Measurements from ENCODE around the gene TESK2.

TESK2 gene

DNA sequence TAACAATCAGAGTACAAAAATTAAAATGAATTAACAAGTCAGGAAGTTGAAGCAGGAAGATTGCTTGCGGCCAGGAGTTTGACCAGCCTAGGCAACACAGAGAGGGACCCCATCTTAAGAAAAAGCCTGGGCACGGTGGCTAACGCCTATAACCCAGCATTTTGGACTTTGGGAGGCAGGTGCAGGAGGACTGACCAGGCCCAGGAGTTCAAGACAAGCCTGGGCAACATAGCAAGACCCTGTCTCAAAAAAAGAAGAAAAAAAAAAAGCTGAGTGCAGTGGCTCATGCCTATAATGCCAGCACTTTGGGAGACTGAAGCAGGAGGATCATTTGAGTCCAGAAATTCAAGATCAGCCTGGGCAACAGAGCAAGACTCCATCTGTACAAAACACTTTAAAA lies 38.5 kb downstream of the TESK2 start:
- no peak for DNase-seq (ENCODE audit: extremely low read depth, low read depth)
- TF ChIP-seq, protein P1, sequence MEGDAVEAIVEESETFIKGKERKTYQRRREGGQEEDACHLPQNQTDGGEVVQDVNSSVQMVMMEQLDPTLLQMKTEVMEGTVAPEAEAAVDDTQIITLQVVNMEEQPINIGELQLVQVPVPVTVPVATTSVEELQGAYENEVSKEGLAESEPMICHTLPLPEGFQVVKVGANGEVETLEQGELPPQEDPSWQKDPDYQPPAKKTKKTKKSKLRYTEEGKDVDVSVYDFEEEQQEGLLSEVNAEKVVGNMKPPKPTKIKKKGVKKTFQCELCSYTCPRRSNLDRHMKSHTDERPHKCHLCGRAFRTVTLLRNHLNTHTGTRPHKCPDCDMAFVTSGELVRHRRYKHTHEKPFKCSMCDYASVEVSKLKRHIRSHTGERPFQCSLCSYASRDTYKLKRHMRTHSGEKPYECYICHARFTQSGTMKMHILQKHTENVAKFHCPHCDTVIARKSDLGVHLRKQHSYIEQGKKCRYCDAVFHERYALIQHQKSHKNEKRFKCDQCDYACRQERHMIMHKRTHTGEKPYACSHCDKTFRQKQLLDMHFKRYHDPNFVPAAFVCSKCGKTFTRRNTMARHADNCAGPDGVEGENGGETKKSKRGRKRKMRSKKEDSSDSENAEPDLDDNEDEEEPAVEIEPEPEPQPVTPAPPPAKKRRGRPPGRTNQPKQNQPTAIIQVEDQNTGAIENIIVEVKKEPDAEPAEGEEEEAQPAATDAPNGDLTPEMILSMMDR (IDR thresholded peaks at IDR 0.05; ENCODE audit: low read depth, low read length): no peak

DNA sequence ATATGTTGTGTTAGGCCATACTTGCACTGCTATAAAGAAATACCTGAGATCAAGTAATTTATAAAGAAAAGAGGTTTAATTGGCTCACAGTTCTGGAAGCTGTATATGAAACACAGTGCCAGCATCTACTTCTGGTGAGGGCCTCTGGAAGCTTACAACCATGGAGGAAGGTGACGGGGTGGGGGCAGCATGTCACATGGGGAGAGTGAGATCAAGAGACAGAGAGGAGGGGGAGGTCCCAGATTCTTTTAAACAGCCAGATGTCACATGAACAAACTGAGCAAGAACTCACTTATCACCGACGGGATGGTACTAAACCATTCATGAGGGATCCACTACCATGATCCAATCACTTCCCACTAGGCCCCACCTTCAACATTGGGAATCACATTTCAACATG lies 42.6 kb downstream of the TESK2 start:
- TF ChIP-seq, protein P1 (IDR thresholded peaks at IDR 0.05; ENCODE audit: low read depth, low read length): no peak
- DNase-seq (ENCODE audit: extremely low read depth, low read depth): no peak

DNA sequence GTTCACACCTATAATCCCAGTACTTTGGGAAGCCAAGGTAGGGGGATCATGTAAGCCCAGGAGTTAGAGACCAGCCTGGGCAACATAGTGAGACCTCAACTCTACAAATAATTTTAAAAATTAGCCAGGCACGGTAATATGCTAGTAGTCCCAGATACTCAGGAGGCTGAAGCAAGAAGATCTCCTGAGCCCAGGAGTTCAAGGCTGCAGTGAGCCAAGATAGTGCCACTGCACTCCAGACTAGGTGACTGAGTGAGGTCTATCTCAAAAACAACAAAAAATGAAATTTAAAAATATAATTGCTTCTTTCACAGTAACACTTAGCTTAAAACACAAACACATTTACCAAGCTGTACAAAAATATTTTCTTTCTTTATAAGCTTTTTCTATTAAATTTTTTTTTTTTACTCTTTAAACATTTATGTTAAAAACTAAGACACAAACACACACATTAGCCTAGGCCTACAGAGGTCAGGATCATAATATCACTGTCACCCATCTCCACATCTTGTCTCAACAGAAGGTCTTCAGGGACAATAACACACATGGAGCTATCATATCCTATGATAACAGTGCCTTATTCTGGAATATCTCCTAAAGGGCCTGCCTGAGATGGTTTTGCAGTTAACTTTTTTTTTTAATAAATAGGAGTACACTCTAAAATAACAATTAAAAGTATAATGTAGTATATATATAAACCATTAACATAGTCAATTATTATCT lies 43.9 kb downstream of the TESK2 start:
- TF ChIP-seq, protein P1 (IDR thresholded peaks at IDR 0.05; ENCODE audit: low read depth, low read length): no peak
- no peak for DNase-seq (ENCODE audit: extremely low read depth, low read depth)

DNA sequence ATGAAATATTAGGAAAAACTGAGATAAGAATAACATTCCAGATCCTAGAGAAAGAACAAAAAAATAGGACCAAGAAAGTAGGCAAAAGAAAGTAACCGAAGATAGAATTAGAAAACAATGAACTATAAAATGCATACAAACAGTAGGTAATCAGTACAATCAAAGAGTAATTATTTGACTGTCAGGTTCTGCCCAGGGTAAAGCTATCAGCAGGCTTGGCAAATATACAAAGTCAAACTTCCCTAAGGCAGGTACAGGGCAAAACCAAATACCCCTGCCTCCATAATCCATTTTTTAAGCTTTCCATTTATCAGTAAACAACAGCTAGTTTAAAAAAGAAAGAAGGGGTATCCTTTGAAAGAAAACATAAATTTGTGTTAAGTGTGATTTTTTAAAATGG lies 44.4 kb downstream of the TESK2 start:
- no peak for DNase-seq (ENCODE audit: extremely low read depth, low read depth)
- TF ChIP-seq, protein P1 (IDR thresholded peaks at IDR 0.05; ENCODE audit: low read depth, low read length): no peak

DNA sequence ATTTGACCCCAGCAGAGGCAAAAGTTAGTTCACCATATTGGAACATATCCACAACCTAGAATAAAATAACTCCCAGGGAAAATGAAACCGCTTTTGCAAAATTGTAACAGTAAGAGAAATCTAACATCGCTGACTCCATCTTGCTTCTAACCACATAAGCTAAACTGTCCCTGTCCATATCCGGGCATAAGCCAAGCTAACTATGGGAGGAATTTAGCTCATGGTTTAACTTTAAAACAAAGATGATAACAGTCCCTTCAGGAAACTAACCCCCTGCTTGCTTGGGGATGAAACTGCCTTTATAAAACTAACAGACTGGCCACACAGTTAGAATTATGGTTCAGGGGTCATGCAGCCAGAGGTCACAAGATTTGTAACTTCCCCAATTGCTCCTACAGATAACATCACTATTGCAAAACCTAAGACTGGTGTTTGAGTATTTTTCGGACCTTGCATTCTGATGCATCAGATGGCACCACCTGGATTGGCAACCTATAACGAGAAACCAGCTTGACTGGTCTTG lies 46.3 kb downstream of the TESK2 start:
- DNase-seq (ENCODE audit: extremely low read depth, low read depth): no peak
- TF ChIP-seq, protein P1 (IDR thresholded peaks at IDR 0.05; ENCODE audit: low read depth, low read length): no peak

DNA sequence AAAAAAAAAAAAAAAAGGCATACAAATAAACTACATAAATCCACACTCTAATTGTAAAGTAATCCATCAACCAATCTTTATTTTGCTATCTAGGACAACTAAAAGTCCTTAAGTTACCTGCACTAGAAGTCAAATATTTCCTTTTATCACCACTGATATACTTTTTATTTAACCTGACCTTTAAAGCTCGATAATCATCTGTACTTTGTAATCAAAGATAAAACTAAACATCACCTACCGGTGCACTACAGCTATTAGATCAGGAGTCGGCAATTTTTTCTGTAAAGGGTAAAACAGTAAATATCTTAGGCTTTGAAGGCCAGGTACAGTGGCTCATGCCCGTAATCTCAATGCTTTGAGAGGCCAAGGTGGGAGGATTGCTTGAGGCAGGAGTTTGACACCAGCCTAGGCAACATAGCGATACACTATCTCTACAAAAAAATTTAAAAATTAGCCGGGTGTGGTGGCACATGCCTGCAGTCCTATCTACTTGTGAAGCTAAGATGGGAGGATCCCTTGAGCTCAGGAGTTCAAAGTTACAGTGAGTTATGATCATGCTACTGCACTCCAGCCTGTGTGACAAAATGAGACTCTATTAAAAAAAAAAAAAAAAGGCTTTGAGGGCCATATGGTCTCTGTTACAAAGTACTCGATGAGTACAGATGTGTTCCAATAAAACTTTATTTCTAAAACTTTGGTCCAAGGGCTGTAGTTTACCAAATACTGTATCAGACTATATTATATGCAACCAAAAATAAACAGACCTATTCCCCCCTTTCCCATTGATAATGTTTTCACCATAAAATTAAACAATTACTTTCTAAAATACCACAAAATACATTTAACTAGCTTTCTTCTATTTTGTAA lies 47.1 kb downstream of the TESK2 start:
- no peak for DNase-seq (ENCODE audit: extremely low read depth, low read depth)
- TF ChIP-seq, protein P1 (IDR thresholded peaks at IDR 0.05; ENCODE audit: low read depth, low read length): no peak

DNA sequence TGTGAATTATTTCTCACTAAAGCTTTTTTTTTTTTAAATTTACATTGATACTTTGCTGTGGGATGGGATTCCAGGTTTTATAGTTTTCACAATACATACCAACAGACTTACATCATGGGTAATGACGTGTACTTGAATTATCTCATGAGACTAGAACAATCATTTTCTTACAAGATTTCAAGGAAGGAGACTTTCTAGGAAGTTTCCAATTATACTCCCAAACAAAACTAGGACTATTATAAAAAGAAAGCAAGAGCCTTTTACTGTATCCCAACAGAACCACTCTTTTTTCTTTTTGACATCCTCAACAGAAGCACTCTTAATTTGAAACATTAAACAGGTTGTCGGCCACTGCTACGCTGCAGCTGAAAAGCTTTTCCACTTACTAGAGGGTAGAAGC lies 48.7 kb downstream of the TESK2 start:
- DNase-seq (ENCODE audit: extremely low read depth, low read depth): no peak
- TF ChIP-seq, protein P1 (IDR thresholded peaks at IDR 0.05; ENCODE audit: low read depth, low read length): no peak

Measured in AG09319 (cell line).